ENCODE measurements around the gene NCAM1.

The NCAM1 gene

GRCh38 chr11:113096648-113097047 is 135.4 kb downstream of the NCAM1 start:
- DNase-seq, result no peak

- no peak for DNase-seq
These were observed 142.9 kb downstream of the NCAM1 start for GRCh38 chr11:113103932-113104690.

GRCh38 chr11:113104691-113105251 is 143.6 kb downstream of the NCAM1 start:
- DNase-seq, result no peak

- DNase-seq, result no peak
These were observed 144.4 kb downstream of the NCAM1 start for GRCh38 chr11:113105592-113105991.

- no peak for DNase-seq
These were observed 145.3 kb downstream of the NCAM1 start for GRCh38 chr11:113106507-113106906.

- no peak for DNase-seq
These were observed 148.8 kb downstream of the NCAM1 start for GRCh38 chr11:113110046-113110445.

GRCh38 chr11:113111156-113111555 is 149.9 kb downstream of the NCAM1 start:
- no peak for DNase-seq

- no peak for DNase-seq
These were observed 151.1 kb downstream of the NCAM1 start for GRCh38 chr11:113112307-113112706.

GRCh38 chr11:113113801-113114704 is 152.8 kb downstream of the NCAM1 start:
- peak in 1 of 2 experiments; percentile 15 for DNase-seq

- no peak for DNase-seq
These were observed 153.4 kb downstream of the NCAM1 start for GRCh38 chr11:113114705-113115027.

- no peak for DNase-seq
These were observed 156.9 kb downstream of the NCAM1 start for GRCh38 chr11:113118104-113118503.

GRCh38 chr11:113119074-113119473 is 157.9 kb downstream of the NCAM1 start:
- DNase-seq, result no peak

GRCh38 chr11:113119966-113120736 is 158.9 kb downstream of the NCAM1 start:
- no peak for DNase-seq

- no peak for DNase-seq
These were observed 160.5 kb downstream of the NCAM1 start for GRCh38 chr11:113121746-113122145.

- no peak for DNase-seq
These were observed 162.8 kb downstream of the NCAM1 start for GRCh38 chr11:113124006-113124405.

- DNase-seq, result no peak
These were observed 163.4 kb downstream of the NCAM1 start for GRCh38 chr11:113124578-113124977.

- no peak for DNase-seq
These were observed 168.2 kb downstream of the NCAM1 start for GRCh38 chr11:113129261-113129992.

GRCh38 chr11:113131036-113131775 is 170.0 kb downstream of the NCAM1 start:
- no peak for DNase-seq

GRCh38 chr11:113133071-113133470 is 171.9 kb downstream of the NCAM1 start:
- no peak for DNase-seq

- no peak for DNase-seq
These were observed 173.4 kb downstream of the NCAM1 start for GRCh38 chr11:113134626-113135025.

- DNase-seq, result no peak
These were observed 176.7 kb downstream of the NCAM1 start for GRCh38 chr11:113137713-113138529.

All from activated T-cell treated with anti-CD3 and anti-CD28 coated beads, Interleukin-2, amount 50 U/mL, for 48 hours (primary cell).